Putamen (tissue), 1 donor: ENCODE data around the gene ABCC4.

Experiments
- DNase-seq: peaks from one replicate; pipeline ENCODE4 v3.0.0-alpha.2; 2016; ENCODE audit warnings: low spot score

ABCC4 gene

DNA sequence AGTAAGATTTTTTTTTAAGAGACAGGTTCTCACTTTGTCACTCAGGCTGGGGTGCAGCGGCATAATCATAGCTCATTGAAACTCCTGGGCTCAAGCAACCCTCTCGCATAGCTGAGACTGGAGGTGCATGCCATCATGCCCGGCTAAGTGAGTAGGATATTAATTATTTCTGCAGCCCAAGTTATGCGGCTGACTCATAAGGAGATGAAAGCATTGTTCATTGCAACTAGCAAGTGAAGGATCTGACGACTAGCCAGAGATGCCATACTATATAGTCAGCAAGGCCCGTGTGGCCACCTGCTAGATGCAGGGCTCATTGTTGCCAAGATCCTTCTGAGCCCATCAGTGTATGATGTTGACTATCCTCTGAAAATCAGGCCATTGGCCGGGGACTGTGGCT, 45.2 kb downstream of the ABCC4 start:
- DNase-seq, result no peak

DNA sequence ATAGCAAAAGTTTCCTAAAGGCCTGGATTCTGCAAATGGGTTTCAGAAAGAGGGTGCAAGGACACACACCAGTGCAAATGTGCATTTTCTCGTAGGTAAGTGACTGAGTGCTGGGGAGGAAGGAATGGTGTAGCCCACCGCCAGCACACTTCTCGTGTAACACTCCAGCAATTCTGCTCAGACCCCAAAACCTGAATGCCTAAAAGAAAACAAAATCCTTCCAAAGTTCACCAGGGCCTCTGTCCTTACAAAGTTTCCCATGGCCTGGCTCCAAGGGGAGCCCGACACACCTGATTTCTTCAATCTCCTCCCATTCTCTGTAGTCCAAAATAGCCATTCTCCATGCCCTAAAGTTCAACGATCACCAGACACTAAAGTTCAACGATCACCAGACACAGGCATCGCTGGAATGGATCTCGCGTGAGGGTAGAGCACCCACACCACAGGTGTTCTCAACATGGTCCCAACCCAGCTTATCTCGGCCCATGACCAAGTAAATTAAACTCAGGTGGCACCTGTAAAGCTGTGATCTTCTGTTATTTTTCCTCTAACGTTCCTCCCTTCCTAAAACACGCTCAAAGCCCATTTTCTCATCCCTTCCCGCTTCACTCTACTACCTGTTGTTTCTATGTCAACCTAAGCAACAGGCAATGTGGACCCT, 46.0 kb downstream of the ABCC4 start:
- DNase-seq, result no peak

- no peak for DNase-seq
These were observed 46.9 kb downstream of the ABCC4 start for GRCh38 chr13:95254339-95254738.

DNA sequence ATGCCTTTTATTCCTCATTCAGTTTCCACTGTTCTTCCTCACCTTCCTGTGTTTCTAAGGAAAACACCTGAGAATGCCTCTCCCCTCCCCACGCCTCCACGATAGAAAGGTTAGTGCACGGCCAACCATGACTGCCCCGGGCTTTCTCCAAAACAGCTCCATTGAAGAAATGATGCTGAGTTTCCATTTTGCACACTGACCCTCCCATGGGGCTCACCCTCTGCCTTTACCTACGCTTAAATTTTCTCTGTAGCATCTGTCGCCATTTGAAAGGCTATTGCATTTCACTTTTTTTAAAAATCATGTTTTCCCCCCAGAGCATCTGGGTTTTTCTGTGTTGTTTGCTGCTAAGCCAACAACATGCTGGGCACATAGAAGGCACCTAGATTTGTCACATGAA, 48.2 kb downstream of the ABCC4 start:
- no peak for DNase-seq

DNA sequence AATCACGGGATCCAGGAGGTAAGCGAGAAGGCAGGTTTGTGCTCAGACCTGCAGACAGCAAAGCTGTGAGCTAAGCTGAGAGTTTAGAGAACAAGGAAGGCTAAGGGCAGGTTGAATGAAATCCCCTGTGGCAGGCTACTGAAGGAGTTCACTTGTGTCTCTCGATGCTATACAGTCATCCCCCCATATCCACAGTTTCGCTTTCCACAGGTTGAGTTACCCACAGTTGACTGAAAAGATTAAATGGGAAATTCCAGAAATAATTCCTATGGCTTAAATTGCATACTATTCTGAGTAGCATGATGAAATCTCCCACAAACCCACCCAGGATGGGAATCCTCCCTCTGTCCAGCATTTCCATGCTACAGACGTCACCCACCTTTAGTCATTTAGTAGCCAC, 49.6 kb downstream of the ABCC4 start:
- no peak for DNase-seq

GRCh38 chr13:95250961-95251360, 50.3 kb downstream of the ABCC4 start:
- no peak for DNase-seq

DNA sequence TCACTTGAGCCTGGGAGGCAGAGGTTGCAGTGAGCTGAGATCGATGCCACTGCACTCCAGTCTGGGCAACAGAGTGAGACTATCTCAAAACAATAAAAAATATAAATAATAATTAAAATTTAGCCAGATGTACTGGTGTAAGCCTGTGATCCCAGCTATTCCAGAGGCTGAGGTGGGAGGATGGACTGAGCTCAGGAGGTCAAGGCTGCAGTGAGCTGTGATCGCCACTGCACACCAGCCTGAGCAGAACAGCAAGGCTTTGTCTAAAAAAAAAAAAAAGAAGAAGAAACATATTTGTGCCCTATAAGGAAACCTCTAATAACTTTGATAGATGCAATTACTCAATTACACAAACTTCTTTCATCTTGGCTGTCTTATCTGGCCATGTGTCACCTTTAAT, 52.3 kb downstream of the ABCC4 start:
- no peak for DNase-seq

GRCh38 chr13:95247852-95248251, 53.4 kb downstream of the ABCC4 start:
- no peak for DNase-seq

DNA sequence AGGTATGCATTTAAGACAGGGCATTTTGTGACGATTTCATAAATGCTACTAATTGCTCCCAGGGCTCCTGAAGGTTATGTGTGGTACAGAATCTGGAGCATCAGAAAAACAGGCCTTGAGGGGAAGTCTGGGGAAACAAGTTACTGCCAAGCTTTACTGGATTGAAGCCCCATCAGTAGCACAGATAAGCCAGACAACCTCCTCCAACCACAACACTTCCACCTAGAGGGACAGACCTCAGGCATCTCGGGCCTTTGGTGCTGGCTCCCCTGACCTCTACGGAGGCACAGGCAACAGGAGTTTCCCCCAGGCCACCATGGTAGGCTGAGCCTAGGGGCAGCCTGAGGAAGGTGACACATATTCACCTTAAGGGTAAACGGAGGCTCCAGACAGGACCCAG, 54.1 kb downstream of the ABCC4 start:
- no peak for DNase-seq

GRCh38 chr13:95246292-95247082, 54.8 kb downstream of the ABCC4 start:
- DNase-seq, result no peak

DNA sequence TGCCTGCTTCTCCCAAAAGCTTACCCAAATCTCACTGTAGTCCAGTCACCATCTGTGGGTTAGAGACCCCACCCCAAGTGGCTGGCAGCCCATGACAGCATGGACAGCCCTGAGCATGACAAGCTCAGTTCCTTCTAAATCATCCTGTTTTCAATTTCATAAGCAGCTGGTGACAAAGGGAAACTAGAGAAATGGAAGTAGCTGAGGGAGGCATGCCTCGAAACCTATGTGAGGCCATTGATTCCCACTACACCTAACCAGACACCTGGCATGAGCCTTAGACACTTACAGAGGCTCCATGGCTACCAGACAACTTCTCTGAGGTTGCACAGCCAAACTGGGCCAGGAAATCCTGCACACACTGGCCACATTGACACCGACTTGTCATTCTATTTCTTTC, 56.2 kb downstream of the ABCC4 start:
- DNase-seq, result no peak

GRCh38 chr13:95243207-95243606, 58.0 kb downstream of the ABCC4 start:
- DNase-seq, result peak; percentile 23

GRCh38 chr13:95241321-95241720, 59.9 kb downstream of the ABCC4 start:
- no peak for DNase-seq

GRCh38 chr13:95239283-95239682, 62.0 kb downstream of the ABCC4 start:
- DNase-seq, result no peak

GRCh38 chr13:95237310-95237870, 63.9 kb downstream of the ABCC4 start:
- no peak for DNase-seq

DNA sequence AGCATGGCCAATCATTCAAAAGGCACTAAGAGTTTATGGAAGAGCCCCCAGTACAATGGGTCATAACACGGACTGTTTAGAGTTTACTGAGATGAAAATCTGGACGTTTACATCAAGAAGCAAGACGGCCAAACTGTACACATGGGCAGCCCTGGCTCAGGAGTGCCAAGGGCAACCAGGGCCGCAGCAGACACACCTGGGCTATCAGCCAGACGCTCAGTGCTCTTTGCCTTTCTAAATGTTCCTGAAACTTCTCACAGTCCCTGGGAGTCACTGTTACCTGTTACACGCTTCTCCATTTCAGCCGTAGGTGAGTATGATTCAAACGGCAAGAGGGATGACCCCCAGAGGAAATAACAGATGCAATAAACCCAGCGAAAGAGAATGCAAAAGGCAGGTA, 64.5 kb downstream of the ABCC4 start:
- no peak for DNase-seq

GRCh38 chr13:95235974-95236373, 65.3 kb downstream of the ABCC4 start:
- no peak for DNase-seq

DNA sequence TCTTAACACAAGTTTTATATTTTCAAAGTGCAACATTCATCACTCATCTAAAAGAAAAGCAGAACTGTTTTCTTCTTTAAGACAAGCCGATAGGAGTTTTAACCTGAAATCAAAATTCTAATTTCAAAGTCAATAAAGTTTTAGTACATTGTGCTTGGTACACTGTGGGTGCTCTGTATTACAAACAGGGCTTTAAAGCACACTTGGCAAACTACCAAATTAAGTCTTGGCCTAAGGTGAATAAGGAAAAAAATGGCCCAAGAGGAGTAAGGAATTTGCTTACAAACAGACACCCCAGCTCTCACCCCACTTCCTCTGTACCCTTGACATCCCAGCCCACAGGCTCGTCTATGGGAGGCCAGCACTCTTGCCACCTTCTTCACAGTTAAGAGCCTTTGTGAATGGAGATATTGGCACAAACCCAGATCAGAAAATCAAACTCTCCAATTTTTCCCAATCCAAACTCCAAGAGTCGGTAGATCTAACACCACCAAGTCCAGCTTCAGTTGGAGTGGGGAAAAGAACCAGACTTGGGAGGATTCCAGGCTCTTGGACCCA, 66.0 kb downstream of the ABCC4 start:
- no peak for DNase-seq

GRCh38 chr13:95234242-95234641, 67.0 kb downstream of the ABCC4 start:
- DNase-seq, result no peak

DNA sequence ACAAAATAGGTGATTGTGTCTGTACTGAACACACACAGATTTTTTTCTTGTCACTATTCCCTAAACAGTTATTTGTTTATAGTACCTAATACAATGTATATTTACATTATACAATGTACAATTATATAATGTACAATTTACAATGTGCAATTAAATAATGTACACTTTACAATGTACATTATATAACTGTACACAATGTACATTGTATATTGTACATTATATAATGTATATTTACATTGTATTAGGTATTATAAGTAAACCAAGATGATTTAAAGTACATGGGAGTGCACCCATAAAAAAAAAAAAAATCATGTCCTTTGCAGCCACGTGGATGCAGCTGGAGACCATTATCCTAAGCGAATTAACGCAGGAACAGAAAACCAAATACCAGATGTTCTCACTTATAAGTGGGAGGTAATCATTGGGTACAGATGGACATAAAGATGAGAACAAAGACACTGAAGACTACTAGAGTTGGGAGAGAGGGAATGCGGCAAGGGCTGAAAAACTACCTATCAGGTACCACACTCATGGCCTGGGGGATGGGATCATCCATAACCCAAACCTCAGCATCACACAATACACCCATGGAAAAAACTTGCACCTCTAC, 68.1 kb downstream of the ABCC4 start:
- DNase-seq, result no peak

GRCh38 chr13:95231393-95231792, 69.9 kb downstream of the ABCC4 start:
- DNase-seq, result no peak

DNA sequence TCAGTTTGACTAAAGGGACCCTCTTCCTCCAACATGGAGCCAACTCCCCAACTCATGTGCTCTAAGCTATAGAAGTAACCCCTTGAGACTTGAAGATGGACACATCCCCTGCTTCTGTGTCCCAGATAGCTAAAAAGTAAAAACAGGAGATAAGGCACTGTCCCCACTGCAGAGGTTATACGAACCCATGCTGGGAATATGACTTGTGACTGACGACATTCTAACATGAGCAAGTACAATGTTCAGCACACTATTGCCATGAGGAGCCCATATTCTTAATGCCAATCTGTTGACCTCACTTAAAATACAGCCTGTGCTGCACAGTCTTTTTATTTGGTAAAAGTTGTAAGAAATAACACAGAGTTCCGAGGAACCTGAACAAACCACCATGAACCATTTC, 71.4 kb downstream of the ABCC4 start:
- no peak for DNase-seq

DNA sequence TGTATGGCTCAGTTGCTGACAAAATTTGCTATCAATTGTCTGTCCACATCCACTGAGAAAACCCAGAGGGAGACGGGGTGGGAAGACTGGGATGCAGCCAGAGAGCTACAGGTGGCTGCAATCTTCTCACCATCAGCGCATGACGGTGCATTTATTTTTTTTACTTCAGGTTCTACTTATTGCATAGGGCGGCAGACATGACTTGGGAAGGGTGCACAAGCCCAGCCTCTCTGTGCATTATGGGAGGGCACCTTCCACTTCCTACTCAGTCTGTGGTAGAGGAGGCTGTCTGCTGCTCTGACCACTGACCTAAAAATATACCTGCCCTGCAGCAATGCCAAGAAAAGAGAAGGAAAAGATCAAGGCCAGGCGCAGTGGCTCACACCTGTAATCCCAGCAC, 73.1 kb downstream of the ABCC4 start:
- no peak for DNase-seq
